ENCODE measurements around the gene NAALADL2. TPM values are rescaled to one million over a fixed set of nuclear protein-coding genes. Genes with fewer than 3 reads are reported as not detected.

Gene NAALADL2
- total RNA-seq, 4 donors from 2014 or later, result 3.8 to 20.3 (median 8.6) TPM

DNA sequence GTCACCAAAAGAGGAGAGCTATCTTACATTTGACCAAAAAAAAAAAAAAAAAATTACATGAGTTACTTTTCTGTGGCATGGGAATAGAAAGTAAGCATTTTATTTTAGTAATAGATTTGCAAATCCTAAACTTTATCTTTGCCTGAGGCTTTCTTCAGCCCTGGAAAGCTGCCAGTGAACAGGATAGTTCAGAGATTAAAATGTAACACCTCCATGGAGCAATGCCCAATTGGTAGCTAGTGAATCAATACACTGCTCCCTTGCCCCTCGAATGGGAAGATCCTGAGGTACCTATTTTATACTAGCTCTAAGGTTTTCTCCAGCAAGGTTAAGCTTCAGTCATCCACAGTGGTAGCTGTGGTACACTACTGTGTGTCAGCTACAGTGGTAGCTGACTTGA lies 867.1 kb downstream of the NAALADL2 start:
- WGBS, result 50% methylated on average over 1 of the region's 1 CpG
- Histone ChIP-seq H3K27me3 (no peaks in the 10 kb centered on the region), H3K36me3 (no peaks in the 10 kb centered on the region), H3K27ac (replicated peaks in 1 of 4) (no peak overlapping the region), H3K9me3 (no peaks in the 10 kb centered on the region), H3K4me1 (no peaks in the 10 kb centered on the region), H3K4me3 (no peak overlapping the region)
- TF ChIP-seq POLR2A (IDR thresholded peaks at IDR 0.05; ENCODE audit: low read depth) (no peak), POLR2AphosphoS5 (IDR thresholded peaks at IDR 0.05) (no peak), EP300 (IDR thresholded peaks at IDR 0.05) (no peak)
- TF ChIP-seq, protein P1, sequence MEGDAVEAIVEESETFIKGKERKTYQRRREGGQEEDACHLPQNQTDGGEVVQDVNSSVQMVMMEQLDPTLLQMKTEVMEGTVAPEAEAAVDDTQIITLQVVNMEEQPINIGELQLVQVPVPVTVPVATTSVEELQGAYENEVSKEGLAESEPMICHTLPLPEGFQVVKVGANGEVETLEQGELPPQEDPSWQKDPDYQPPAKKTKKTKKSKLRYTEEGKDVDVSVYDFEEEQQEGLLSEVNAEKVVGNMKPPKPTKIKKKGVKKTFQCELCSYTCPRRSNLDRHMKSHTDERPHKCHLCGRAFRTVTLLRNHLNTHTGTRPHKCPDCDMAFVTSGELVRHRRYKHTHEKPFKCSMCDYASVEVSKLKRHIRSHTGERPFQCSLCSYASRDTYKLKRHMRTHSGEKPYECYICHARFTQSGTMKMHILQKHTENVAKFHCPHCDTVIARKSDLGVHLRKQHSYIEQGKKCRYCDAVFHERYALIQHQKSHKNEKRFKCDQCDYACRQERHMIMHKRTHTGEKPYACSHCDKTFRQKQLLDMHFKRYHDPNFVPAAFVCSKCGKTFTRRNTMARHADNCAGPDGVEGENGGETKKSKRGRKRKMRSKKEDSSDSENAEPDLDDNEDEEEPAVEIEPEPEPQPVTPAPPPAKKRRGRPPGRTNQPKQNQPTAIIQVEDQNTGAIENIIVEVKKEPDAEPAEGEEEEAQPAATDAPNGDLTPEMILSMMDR (IDR thresholded peaks at IDR 0.05), result no peak
- intact Hi-C loops (cut with DNase I), result no loop called here
- no peak for DNase-seq (ENCODE audit: extremely low spot score)

DNA sequence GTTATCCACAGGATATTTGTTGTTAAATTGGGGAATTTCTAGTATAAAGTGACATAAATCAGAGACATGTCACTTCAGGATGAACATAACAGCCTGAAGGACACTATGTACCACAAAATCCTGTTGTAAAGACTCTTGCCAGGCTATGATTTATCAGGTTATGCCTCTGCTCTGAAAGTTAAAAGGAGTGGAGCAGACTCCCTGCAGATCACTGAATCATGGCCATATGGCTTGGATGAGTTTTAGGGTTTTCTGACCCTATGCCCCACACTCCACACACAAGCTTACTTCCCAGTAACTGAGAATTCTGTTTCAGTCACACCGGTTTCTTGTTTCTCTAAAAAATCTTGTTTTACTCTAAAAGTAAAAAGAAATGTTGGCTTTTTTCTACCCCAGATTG lies 869.4 kb downstream of the NAALADL2 start:
- H3K4me1 ChIP-seq, result no peaks in the 10 kb centered on the region
- no peak overlapping the region for H3K4me3 ChIP-seq
- intact Hi-C loops (cut with DNase I), result no loop called here
- no peaks in the 10 kb centered on the region for H3K27me3 ChIP-seq
- 88% methylated on average over 1 of the region's 1 CpG for WGBS
- DNase-seq (ENCODE audit: extremely low spot score), result no peak
- no peak overlapping the region for H3K27ac ChIP-seq (replicated peaks in 1 of 4)
- H3K9me3 ChIP-seq, result no peaks in the 10 kb centered on the region
- TF ChIP-seq, protein P1 (IDR thresholded peaks at IDR 0.05), result no peak
- no peak for TF ChIP-seq POLR2AphosphoS5 (IDR thresholded peaks at IDR 0.05)
- TF ChIP-seq EP300 (IDR thresholded peaks at IDR 0.05), result no peak
- no peak for TF ChIP-seq POLR2A (IDR thresholded peaks at IDR 0.05; ENCODE audit: low read depth)
- H3K36me3 ChIP-seq, result no peaks in the 10 kb centered on the region

DNA sequence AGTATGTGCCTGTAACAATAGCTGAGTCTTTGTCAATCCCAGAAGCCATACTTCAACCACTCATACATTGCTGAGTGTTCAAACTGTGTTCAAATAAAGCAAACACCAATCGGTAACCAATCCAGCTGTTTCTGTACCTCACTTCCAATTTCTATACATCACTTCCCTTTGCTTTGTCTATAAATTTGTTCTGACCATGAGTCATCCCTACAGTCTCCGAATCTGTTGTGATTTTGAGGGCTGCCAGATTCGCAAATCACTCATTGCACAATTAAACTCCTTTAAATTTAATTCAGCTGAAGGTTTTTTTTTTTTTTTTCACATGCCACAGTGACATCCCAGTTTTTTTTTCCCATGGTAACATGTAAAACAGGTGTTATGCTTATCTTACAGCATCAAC lies 870.3 kb downstream of the NAALADL2 start:
- intact Hi-C loops (cut with DNase I), result no loop called here
- WGBS, result 96% methylated on average over 3 of the region's 3 CpGs
- DNase-seq (ENCODE audit: extremely low spot score), result no peak
- no peaks in the 10 kb centered on the region for H3K9me3 ChIP-seq
- H3K27ac ChIP-seq (replicated peaks in 1 of 4), result no peak overlapping the region
- no peak overlapping the region for H3K4me3 ChIP-seq
- H3K36me3 ChIP-seq, result no peaks in the 10 kb centered on the region
- H3K4me1 ChIP-seq, result no peaks in the 10 kb centered on the region
- H3K27me3 ChIP-seq, result no peaks in the 10 kb centered on the region
- TF ChIP-seq, protein P1 (IDR thresholded peaks at IDR 0.05), result no peak
- TF ChIP-seq POLR2A (IDR thresholded peaks at IDR 0.05; ENCODE audit: low read depth), result no peak
- TF ChIP-seq EP300 (IDR thresholded peaks at IDR 0.05), result no peak
- no peak for TF ChIP-seq POLR2AphosphoS5 (IDR thresholded peaks at IDR 0.05)

DNA sequence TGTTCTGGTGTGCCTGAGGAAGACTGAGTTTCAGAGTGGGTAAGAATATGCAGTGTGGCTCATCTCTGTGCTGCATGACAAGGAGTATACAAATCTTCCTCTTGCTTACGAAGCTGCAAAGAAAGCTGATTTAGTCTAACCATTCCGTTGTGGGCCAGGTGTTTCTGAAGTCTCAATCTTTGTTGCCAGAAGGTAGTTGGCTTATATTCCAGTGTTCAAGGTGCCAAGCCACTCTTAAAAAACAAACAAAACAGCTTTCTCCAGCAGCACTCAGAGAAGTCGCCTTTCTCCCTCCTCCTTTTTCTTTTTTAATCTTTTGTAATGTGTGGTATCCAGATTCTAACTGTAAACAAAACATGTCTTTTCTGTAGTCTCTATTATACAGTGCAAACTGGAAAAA lies 872.4 kb downstream of the NAALADL2 start:
- no peak for DNase-seq (ENCODE audit: extremely low spot score)
- Histone ChIP-seq H3K36me3 (no peaks in the 10 kb centered on the region), H3K4me3 (no peak overlapping the region), H3K9me3 (no peaks in the 10 kb centered on the region), H3K27ac (replicated peaks in 1 of 4) (no peak overlapping the region), H3K4me1 (no peaks in the 10 kb centered on the region), H3K27me3 (no peaks in the 10 kb centered on the region)
- no peak for TF ChIP-seq POLR2AphosphoS5 (IDR thresholded peaks at IDR 0.05)
- no peak for TF ChIP-seq POLR2A (IDR thresholded peaks at IDR 0.05; ENCODE audit: low read depth)
- no peak for TF ChIP-seq EP300 (IDR thresholded peaks at IDR 0.05)
- TF ChIP-seq, protein P1 (IDR thresholded peaks at IDR 0.05), result no peak
- WGBS, result 38% methylated on average over 3 of the region's 3 CpGs
- intact Hi-C loops (cut with DNase I), result no loop called here

DNA sequence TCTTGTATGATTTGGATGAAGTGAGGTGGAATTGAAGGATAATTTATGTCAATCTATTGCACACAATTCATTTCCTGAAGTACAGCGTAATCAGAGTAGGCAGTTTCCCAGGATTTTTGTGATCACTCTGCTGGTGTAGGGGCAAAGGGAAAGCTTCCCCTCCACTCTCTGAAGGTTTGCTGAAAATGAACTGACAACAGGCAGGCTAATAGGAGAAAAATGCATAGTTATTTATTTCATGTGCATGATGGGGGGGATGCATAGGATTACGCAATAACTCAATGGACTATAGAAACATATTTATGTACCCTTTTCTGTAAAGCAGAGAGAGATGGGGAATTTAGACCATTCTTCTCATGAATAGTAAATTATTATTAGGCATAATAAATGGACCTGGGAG lies 872.9 kb downstream of the NAALADL2 start:
- no peak overlapping the region for H3K4me3 ChIP-seq
- no peak for DNase-seq (ENCODE audit: extremely low spot score)
- H3K4me1 ChIP-seq, result no peaks in the 10 kb centered on the region
- H3K27me3 ChIP-seq, result no peaks in the 10 kb centered on the region
- 96% methylated on average over 2 of the region's 2 CpGs for WGBS
- intact Hi-C loops (cut with DNase I), result no loop called here
- H3K9me3 ChIP-seq, result no peaks in the 10 kb centered on the region
- no peak overlapping the region for H3K27ac ChIP-seq (replicated peaks in 1 of 4)
- H3K36me3 ChIP-seq, result no peaks in the 10 kb centered on the region
- TF ChIP-seq POLR2A (IDR thresholded peaks at IDR 0.05; ENCODE audit: low read depth) (no peak), EP300 (IDR thresholded peaks at IDR 0.05) (no peak), POLR2AphosphoS5 (IDR thresholded peaks at IDR 0.05) (no peak)
- TF ChIP-seq, protein P1 (IDR thresholded peaks at IDR 0.05), result no peak
